ENCODE measurements around the gene GATM.
"Not testable (repeated sequence)": the region's sequence is repeated elsewhere in the genome, so short reads cannot be mapped to it uniquely, and the experiment has no call there.

GATM gene

DNA sequence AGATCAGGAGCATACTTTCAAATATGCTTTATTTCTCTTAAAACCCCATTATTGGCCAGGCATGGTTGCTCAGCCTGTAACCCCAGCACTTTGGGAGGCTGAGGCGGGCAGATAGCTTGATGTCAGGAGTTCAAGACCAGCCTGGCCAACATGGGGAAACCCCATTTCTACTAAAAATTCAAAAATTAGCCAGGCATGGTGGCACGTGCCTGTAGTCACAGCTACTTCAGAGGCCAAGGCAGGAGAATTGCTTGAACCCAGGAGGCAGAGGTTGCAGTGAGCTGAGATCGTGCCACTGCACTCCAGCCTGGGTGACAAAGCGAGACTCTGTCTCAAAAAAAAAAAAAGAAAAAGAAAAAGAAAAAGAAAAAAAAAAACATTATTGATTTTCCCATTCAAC, 8.3 kb downstream of the GATM start:
- not testable (repeated sequence) for H3K9me3 ChIP-seq (replicated peaks; ENCODE audit: low read length); H3K36me3 ChIP-seq (ENCODE audit: insufficient read depth, low read length); H3K4me1 ChIP-seq (ENCODE audit: control insufficient read depth, insufficient read depth, low read length); H3K9ac ChIP-seq (ENCODE audit: low read depth, low read length); H3K4me2 ChIP-seq (ENCODE audit: low read length); H3K4me3 ChIP-seq (ENCODE audit: low read length)
- H3K27me3 ChIP-seq (ENCODE audit: control insufficient read depth, insufficient read depth, low read length), result peaks cover 18% of the 10 kb centered on the region

DNA sequence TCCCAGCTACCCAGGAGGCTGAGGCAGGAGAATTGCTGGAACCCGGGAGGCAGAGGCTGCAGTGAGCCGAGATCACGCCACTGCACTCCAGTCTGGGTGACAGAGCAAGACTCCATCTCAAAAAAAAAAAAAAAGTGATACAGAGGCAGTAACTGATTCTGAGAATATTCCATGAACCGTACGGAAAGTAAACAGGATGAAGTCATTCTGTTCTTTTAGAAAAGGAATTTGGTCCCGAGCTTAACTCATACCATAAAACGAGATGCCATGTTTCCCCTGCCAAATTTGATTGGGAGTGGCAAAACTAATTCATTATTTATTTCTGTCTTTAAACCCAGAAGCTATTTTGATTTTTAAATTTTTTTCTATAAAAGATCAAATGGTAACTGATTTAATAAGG, 11.1 kb downstream of the GATM start:
- H3K4me1 ChIP-seq (ENCODE audit: control insufficient read depth, insufficient read depth, low read length); H3K4me3 ChIP-seq (ENCODE audit: low read length); H3K27me3 ChIP-seq (ENCODE audit: control insufficient read depth, insufficient read depth, low read length); H3K9ac ChIP-seq (ENCODE audit: low read depth, low read length); H3K4me2 ChIP-seq (ENCODE audit: low read length); H3K36me3 ChIP-seq (ENCODE audit: insufficient read depth, low read length); H3K9me3 ChIP-seq (replicated peaks; ENCODE audit: low read length): not testable (repeated sequence)

- H3K9me3 ChIP-seq (replicated peaks; ENCODE audit: low read length), result no peaks in the 10 kb centered on the region
- no peak overlapping the region for H3K4me2 ChIP-seq (ENCODE audit: low read length)
- H3K4me1 ChIP-seq (ENCODE audit: control insufficient read depth, insufficient read depth, low read length), result no peaks in the 10 kb centered on the region
- no peak overlapping the region for H3K4me3 ChIP-seq (ENCODE audit: low read length)
- H3K36me3 ChIP-seq (ENCODE audit: insufficient read depth, low read length), result no peaks in the 10 kb centered on the region
- H3K27me3 ChIP-seq (ENCODE audit: control insufficient read depth, insufficient read depth, low read length), result no peaks in the 10 kb centered on the region
- H3K9ac ChIP-seq (ENCODE audit: low read depth, low read length), result no peak overlapping the region
These were observed 14.1 kb downstream of the GATM start for GRCh38 chr15:45364271-45364670.

GRCh38 chr15:45363801-45364200, 14.5 kb downstream of the GATM start:
- no peak overlapping the region for H3K9ac ChIP-seq (ENCODE audit: low read depth, low read length)

GRCh38 chr15:45363334-45363733, 15.0 kb downstream of the GATM start:
- Histone ChIP-seq H3K36me3 (ENCODE audit: insufficient read depth, low read length) (no peaks in the 10 kb centered on the region), H3K4me3 (ENCODE audit: low read length) (no peak overlapping the region), H3K9ac (ENCODE audit: low read depth, low read length) (no peak overlapping the region), H3K9me3 (replicated peaks; ENCODE audit: low read length) (no peaks in the 10 kb centered on the region), H3K27me3 (ENCODE audit: control insufficient read depth, insufficient read depth, low read length) (no peaks in the 10 kb centered on the region), H3K4me1 (ENCODE audit: control insufficient read depth, insufficient read depth, low read length) (no peaks in the 10 kb centered on the region), H3K4me2 (ENCODE audit: low read length) (no peak overlapping the region)

More at GRCh38 chr15:45363801-45364200, 14.5 kb downstream of the GATM start:
- Histone ChIP-seq H3K27me3 (ENCODE audit: control insufficient read depth, insufficient read depth, low read length) (no peaks in the 10 kb centered on the region), H3K36me3 (ENCODE audit: insufficient read depth, low read length) (no peaks in the 10 kb centered on the region), H3K9me3 (replicated peaks; ENCODE audit: low read length) (no peaks in the 10 kb centered on the region), H3K4me3 (ENCODE audit: low read length) (no peak overlapping the region), H3K4me1 (ENCODE audit: control insufficient read depth, insufficient read depth, low read length) (no peaks in the 10 kb centered on the region), H3K4me2 (ENCODE audit: low read length) (no peak overlapping the region)

DNA sequence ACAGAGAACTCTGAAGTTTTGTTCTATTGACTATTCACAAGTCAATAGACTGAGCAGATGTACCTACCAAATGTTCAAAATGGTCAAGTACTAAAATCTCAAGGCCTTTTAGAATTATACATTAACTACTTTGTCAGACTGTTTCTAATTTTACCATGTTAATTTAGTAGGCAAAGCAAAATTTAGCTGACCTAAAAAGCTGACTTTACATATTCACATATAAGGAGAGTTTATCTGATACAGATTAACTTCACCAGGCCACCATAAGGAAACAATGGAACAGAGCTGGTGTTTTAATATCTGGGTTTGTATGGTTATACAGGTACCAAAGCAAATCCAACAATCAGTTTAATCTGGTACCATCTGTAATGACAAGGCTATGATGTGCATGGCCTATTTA, 15.9 kb downstream of the GATM start:
- Histone ChIP-seq H3K4me3 (ENCODE audit: low read length) (no peak overlapping the region), H3K4me1 (ENCODE audit: control insufficient read depth, insufficient read depth, low read length) (no peaks in the 10 kb centered on the region), H3K9me3 (replicated peaks; ENCODE audit: low read length) (no peaks in the 10 kb centered on the region), H3K36me3 (ENCODE audit: insufficient read depth, low read length) (no peaks in the 10 kb centered on the region), H3K4me2 (ENCODE audit: low read length) (no peak overlapping the region), H3K9ac (ENCODE audit: low read depth, low read length) (no peak overlapping the region), H3K27me3 (ENCODE audit: control insufficient read depth, insufficient read depth, low read length) (no peaks in the 10 kb centered on the region)

- Histone ChIP-seq H3K4me2 (ENCODE audit: low read length) (no peak overlapping the region), H3K4me1 (ENCODE audit: control insufficient read depth, insufficient read depth, low read length) (no peaks in the 10 kb centered on the region), H3K9me3 (replicated peaks; ENCODE audit: low read length) (no peaks in the 10 kb centered on the region), H3K9ac (ENCODE audit: low read depth, low read length) (no peak overlapping the region), H3K27me3 (ENCODE audit: control insufficient read depth, insufficient read depth, low read length) (no peaks in the 10 kb centered on the region), H3K36me3 (ENCODE audit: insufficient read depth, low read length) (no peaks in the 10 kb centered on the region), H3K4me3 (ENCODE audit: low read length) (no peak overlapping the region)
These were observed 16.5 kb downstream of the GATM start for GRCh38 chr15:45361878-45362277.

- H3K4me2 ChIP-seq (ENCODE audit: low read length), result no peak overlapping the region
- H3K4me3 ChIP-seq (ENCODE audit: low read length), result no peak overlapping the region
- H3K27me3 ChIP-seq (ENCODE audit: control insufficient read depth, insufficient read depth, low read length), result peaks cover 8% of the 10 kb centered on the region
- no peaks in the 10 kb centered on the region for H3K4me1 ChIP-seq (ENCODE audit: control insufficient read depth, insufficient read depth, low read length)
- H3K36me3 ChIP-seq (ENCODE audit: insufficient read depth, low read length), result no peaks in the 10 kb centered on the region
- no peak overlapping the region for H3K9ac ChIP-seq (ENCODE audit: low read depth, low read length)
- no peaks in the 10 kb centered on the region for H3K9me3 ChIP-seq (replicated peaks; ENCODE audit: low read length)
These were observed 22.5 kb downstream of the GATM start for GRCh38 chr15:45355860-45356259.

DNA sequence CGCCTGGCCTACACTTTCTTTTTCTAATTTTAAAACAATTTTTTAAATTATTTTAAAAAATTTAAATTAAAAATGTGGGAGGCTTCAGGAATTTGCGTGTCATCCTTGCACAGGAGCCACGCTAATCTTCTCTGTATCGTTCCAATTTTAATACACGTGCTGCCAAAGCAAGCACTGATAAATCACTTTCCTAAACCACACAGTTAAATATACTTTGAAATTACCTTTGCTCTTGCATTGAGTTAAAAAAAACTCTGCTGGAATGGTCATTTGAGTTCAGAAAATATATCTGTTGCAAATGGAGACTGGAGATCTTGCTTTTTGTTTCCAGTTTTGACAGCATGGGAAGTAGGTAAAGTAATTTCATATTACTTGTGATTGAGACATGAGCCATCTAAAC, 23.6 kb downstream of the GATM start:
- no peak overlapping the region for H3K4me2 ChIP-seq (ENCODE audit: low read length)
- no peaks in the 10 kb centered on the region for H3K4me1 ChIP-seq (ENCODE audit: control insufficient read depth, insufficient read depth, low read length)
- peaks cover 8% of the 10 kb centered on the region for H3K27me3 ChIP-seq (ENCODE audit: control insufficient read depth, insufficient read depth, low read length)
- H3K4me3 ChIP-seq (ENCODE audit: low read length), result no peak overlapping the region
- no peaks in the 10 kb centered on the region for H3K9me3 ChIP-seq (replicated peaks; ENCODE audit: low read length)
- no peaks in the 10 kb centered on the region for H3K36me3 ChIP-seq (ENCODE audit: insufficient read depth, low read length)
- H3K9ac ChIP-seq (ENCODE audit: low read depth, low read length), result no peak overlapping the region

- Histone ChIP-seq H3K4me1 (ENCODE audit: control insufficient read depth, insufficient read depth, low read length) (no peaks in the 10 kb centered on the region), H3K36me3 (ENCODE audit: insufficient read depth, low read length) (no peaks in the 10 kb centered on the region), H3K9me3 (replicated peaks; ENCODE audit: low read length) (no peaks in the 10 kb centered on the region), H3K4me2 (ENCODE audit: low read length) (no peak overlapping the region), H3K27me3 (ENCODE audit: control insufficient read depth, insufficient read depth, low read length) (peaks cover 27% of the 10 kb centered on the region), H3K4me3 (ENCODE audit: low read length) (no peak overlapping the region), H3K9ac (ENCODE audit: low read depth, low read length) (no peak overlapping the region)
These were observed 27.1 kb downstream of the GATM start for GRCh38 chr15:45351227-45351626.

DNA sequence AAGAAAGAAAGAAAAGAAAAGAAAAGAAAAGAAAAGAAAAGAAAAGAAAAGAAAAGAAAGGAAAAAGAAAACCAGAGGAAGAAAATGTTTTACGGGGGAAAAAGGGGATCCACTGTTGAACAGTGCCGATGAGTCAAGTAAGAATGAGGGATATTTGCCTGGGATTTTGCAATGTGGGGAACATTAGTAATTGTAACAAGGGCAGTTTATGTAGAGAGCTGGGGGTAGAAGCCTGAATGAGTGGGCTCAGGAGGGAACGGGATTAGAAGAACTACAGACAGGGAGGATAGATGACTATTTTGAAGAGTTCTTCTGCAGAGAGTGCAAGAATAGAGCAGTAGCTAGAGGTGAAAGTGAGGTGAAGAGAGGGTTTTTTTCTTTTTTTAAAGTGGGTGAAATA, 28.7 kb downstream of the GATM start:
- Histone ChIP-seq H3K36me3 (ENCODE audit: insufficient read depth, low read length) (no peaks in the 10 kb centered on the region), H3K9ac (ENCODE audit: low read depth, low read length) (no peak overlapping the region), H3K9me3 (replicated peaks; ENCODE audit: low read length) (no peaks in the 10 kb centered on the region), H3K4me2 (ENCODE audit: low read length) (no peak overlapping the region), H3K4me3 (ENCODE audit: low read length) (no peak overlapping the region), H3K4me1 (ENCODE audit: control insufficient read depth, insufficient read depth, low read length) (no peaks in the 10 kb centered on the region), H3K27me3 (ENCODE audit: control insufficient read depth, insufficient read depth, low read length) (peaks cover 31% of the 10 kb centered on the region)

DNA sequence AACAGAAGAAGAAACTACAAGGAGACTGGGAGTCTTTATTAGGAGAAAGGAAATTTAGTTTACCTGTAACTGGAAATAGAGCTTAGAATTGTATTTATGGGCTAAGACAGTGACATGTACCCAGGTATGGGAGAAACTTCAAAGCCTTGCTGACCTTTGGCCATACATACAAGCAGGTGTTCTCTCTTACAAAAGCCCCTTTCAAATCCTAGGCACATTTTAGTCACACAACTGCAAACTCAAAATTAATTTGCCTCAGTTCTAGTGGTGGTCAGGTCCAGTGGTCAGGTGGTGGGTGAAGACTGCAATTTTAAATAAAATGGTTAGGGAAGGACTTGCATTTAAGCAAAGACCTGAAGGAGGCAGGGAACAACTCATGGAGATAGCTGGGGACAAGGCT, 30.4 kb downstream of the GATM start:
- Histone ChIP-seq H3K4me2 (ENCODE audit: low read length) (no peak overlapping the region), H3K27me3 (ENCODE audit: control insufficient read depth, insufficient read depth, low read length) (peaks cover 31% of the 10 kb centered on the region), H3K4me1 (ENCODE audit: control insufficient read depth, insufficient read depth, low read length) (no peaks in the 10 kb centered on the region), H3K9ac (ENCODE audit: low read depth, low read length) (no peak overlapping the region), H3K9me3 (replicated peaks; ENCODE audit: low read length) (no peaks in the 10 kb centered on the region), H3K36me3 (ENCODE audit: insufficient read depth, low read length) (no peaks in the 10 kb centered on the region), H3K4me3 (ENCODE audit: low read length) (no peak overlapping the region)

All from skeletal muscle satellite cell (primary cell).